SK-N-SH treated with all-trans-retinoic acid at 6 μM for 48 hours (cell line): ENCODE data around the gene HCN4.

Experiments
- ATAC-seq: fragments of 200-7000 bp; cut with Tn5 transposase; 3 replicates; pipeline ENCODE4 v1.9.1; 2020; ENCODE audit warnings: mild to moderate bottlenecking, moderate library complexity
- CREB5 ChIP-seq: fragments of 250-450 bp; sonication (Bioruptor Pico); IDR thresholded peaks from 2 replicates; pipeline ENCODE4 v1.5.1; 2020; ENCODE audit warnings: low read depth, mild to moderate bottlenecking, moderate library complexity
- CSDC2 ChIP-seq: fragments of 250-450 bp; sonication (Bioruptor Pico); IDR thresholded peaks from 2 replicates; pipeline ENCODE4 v1.5.0; 2020; ENCODE audit warnings: mild to moderate bottlenecking, moderate library complexity
- CSRNP3 ChIP-seq: fragments of 250-450 bp; sonication (Bioruptor Pico); IDR thresholded peaks from 2 replicates; pipeline ENCODE4 v1.5.1; 2021; ENCODE audit warnings: mild to moderate bottlenecking, moderate library complexity
- ESRRG ChIP-seq: fragments of 250-450 bp; sonication (Bioruptor Pico); IDR thresholded peaks from 2 replicates; pipeline ENCODE4 v1.6.1; 2021; ENCODE audit warnings: mild to moderate bottlenecking
- GLIS3 ChIP-seq: fragments of 250-450 bp; sonication (Bioruptor Pico); IDR thresholded peaks from 2 replicates; pipeline ENCODE4 v1.5.0; 2020; ENCODE audit warnings: mild to moderate bottlenecking, moderate library complexity
- ISL1 ChIP-seq: fragments of 250-450 bp; sonication (Bioruptor Pico); IDR thresholded peaks from 2 replicates; pipeline ENCODE4 v2.1.2; 2022; ENCODE audit warnings: mild to moderate bottlenecking, moderate library complexity
- OSR1 ChIP-seq: fragments of 250-450 bp; sonication (Bioruptor Pico); IDR thresholded peaks from 2 replicates; pipeline ENCODE4 v1.8.0; 2022; ENCODE audit warnings: moderate library complexity, mild to moderate bottlenecking, inconsistent platforms
- PATZ1 ChIP-seq: fragments of 250-450 bp; sonication (Bioruptor Pico); IDR thresholded peaks from 2 replicates; pipeline ENCODE4 v1.8.0; 2020; ENCODE audit warnings: mild to moderate bottlenecking, moderate library complexity, borderline replicate concordance
- POU6F1 ChIP-seq: fragments of 250-450 bp; sonication (Bioruptor Pico); IDR thresholded peaks from 2 replicates; pipeline ENCODE4 v1.8.0; 2021; ENCODE audit warnings: low read depth, mild to moderate bottlenecking, moderate library complexity, borderline replicate concordance
- PPARA ChIP-seq: fragments of 250-450 bp; sonication (Bioruptor Pico); IDR thresholded peaks from 2 replicates; pipeline ENCODE4 v1.5.0; 2020; ENCODE audit warnings: mild to moderate bottlenecking, borderline replicate concordance
- RARB ChIP-seq: fragments of 250-450 bp; sonication (Bioruptor Pico); IDR thresholded peaks from 2 replicates; pipeline ENCODE4 v1.8.0; 2021; ENCODE audit warnings: mild to moderate bottlenecking, moderate library complexity
- TOX ChIP-seq: fragments of 250-450 bp; sonication (Bioruptor Pico); IDR thresholded peaks from 2 replicates; pipeline ENCODE4 v1.8.0; 2021; ENCODE audit warnings: mild to moderate bottlenecking, moderate library complexity, borderline replicate concordance
- TSHZ2 ChIP-seq: fragments of 250-450 bp; sonication (Bioruptor Pico); IDR thresholded peaks from 2 replicates; pipeline ENCODE4 v1.5.0; 2020; ENCODE audit warnings: mild to moderate bottlenecking, moderate library complexity
- ZC3H10 ChIP-seq: fragments of 250-450 bp; sonication (Bioruptor Pico); IDR thresholded peaks from 2 replicates; pipeline ENCODE4 v1.5.1; 2021; ENCODE audit warnings: mild to moderate bottlenecking, moderate library complexity
- ZFP3 ChIP-seq: fragments of 250-450 bp; sonication (Bioruptor Pico); IDR thresholded peaks from 2 replicates; pipeline ENCODE4 v1.5.0; 2020; ENCODE audit warnings: mild to moderate bottlenecking, moderate library complexity
- ZFP30 ChIP-seq: fragments of 450-650 bp; formaldehyde crosslinking; IDR thresholded peaks from 2 replicates; pipeline ENCODE4 v1.5.0; 2022; ENCODE audit warnings: mild to moderate bottlenecking, moderate library complexity
- ZNF565 ChIP-seq: fragments of 450-650 bp; formaldehyde crosslinking; conservative IDR thresholded peaks from 2 replicates; pipeline ENCODE4 v1.5.0; 2020; ENCODE audit warnings: low read depth, mild to moderate bottlenecking, moderate library complexity
- ZNF70 ChIP-seq: fragments of 450-650 bp; formaldehyde crosslinking; IDR thresholded peaks from 2 replicates; pipeline ENCODE4 v1.5.0; 2020; ENCODE audit warnings: mild to moderate bottlenecking, moderate library complexity
- ZNF8 ChIP-seq: fragments of 450-650 bp; formaldehyde crosslinking; IDR thresholded peaks from 2 replicates; pipeline ENCODE4 v1.5.0; 2020; ENCODE audit warnings: mild to moderate bottlenecking, moderate library complexity

HCN4 gene

GRCh38 chr15:73361337-73361736, 7.4 kb downstream of the HCN4 start:
- no peak for ATAC-seq
- no peak for TF ChIP-seq TOX (CRISPR knock-in tag)
- TF ChIP-seq CSDC2 (CRISPR knock-in tag), result no peak
- TF ChIP-seq ZFP3 (CRISPR knock-in tag), result no peak
- TF ChIP-seq RARB, result no peak
- no peak for TF ChIP-seq ZC3H10 (CRISPR knock-in tag)
- no peak for TF ChIP-seq CREB5 (CRISPR knock-in tag)
- no peak for TF ChIP-seq TSHZ2 (CRISPR knock-in tag)
- TF ChIP-seq CSRNP3, result no peak
- TF ChIP-seq PPARA (CRISPR knock-in tag), result no peak
- no peak for TF ChIP-seq ZNF565 (CRISPR knock-in tag)
- TF ChIP-seq ISL1, result no peak
- no peak for TF ChIP-seq ZNF70 (CRISPR knock-in tag)
- TF ChIP-seq OSR1 (CRISPR knock-in tag), result no peak
- TF ChIP-seq ZNF8, result no peak
- TF ChIP-seq, all 23 proteins: peak for 0

GRCh38 chr15:73359651-73360050, 9.1 kb downstream of the HCN4 start:
- no peak for ATAC-seq
- TF ChIP-seq TSHZ2 (CRISPR knock-in tag), result no peak
- TF ChIP-seq OSR1 (CRISPR knock-in tag), result no peak
- TF ChIP-seq POU6F1 (CRISPR knock-in tag), result no peak
- TF ChIP-seq CSRNP3, result no peak
- TF ChIP-seq GLIS3 (CRISPR knock-in tag), result no peak
- TF ChIP-seq ZNF70 (CRISPR knock-in tag), result no peak
- TF ChIP-seq ZFP30 (CRISPR knock-in tag), result no peak
- TF ChIP-seq TOX (CRISPR knock-in tag), result no peak

- TF ChIP-seq PPARA (CRISPR knock-in tag) (no peak), ZFP30 (CRISPR knock-in tag) (no peak), PATZ1 (CRISPR knock-in tag) (no peak), ESRRG (CRISPR knock-in tag) (no peak), CSDC2 (CRISPR knock-in tag) (no peak)
- ATAC-seq, result no peak
These were observed 10.6 kb downstream of the HCN4 start for GRCh38 chr15:73357999-73358665.
